Stimulated activated CD4-positive, alpha-beta T cell treated with anti-CD3 and anti-CD28 coated beads, Interleukin-15, amount 100 ng/mL, for 1 hour (primary cell): ENCODE data around the gene CHD9NB.
"Not testable (repeated sequence)": the region's sequence is repeated elsewhere in the genome, so short reads cannot be mapped to it uniquely, and the experiment has no call there.

Experiments
- DNase-seq, 2 donors: peaks; one replicate each; pipeline ENCODE4 v3.0.0-alpha.2; 2020; ENCODE audit warnings: low read depth in 1 of 2, low spot score in 1 of 2

Gene CHD9NB

DNA sequence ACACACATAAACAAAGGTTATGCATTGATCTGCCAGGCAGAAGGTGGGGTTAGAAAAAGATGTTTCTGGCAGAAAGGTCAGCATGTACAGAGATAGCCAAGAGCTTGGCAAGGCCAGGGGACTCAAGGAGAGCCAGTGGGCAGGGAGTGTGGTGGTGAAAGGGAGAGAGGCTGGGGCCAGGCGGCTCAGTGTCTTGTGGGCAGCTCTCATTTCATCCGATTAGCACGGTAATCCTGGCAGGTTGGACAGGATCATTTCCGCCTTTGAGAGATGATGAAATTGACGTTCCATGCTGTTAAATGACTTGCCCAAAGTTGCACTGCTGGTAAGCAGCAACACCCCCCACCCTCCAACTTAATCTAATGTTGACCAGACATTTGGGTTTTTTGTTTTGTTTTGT is 5.7 kb upstream of the CHD9NB start:
- DNase-seq = no peak

- no peak for DNase-seq
Measured at GRCh38 chr16:53057658-53058057, 5.0 kb upstream of the CHD9NB start.

DNA sequence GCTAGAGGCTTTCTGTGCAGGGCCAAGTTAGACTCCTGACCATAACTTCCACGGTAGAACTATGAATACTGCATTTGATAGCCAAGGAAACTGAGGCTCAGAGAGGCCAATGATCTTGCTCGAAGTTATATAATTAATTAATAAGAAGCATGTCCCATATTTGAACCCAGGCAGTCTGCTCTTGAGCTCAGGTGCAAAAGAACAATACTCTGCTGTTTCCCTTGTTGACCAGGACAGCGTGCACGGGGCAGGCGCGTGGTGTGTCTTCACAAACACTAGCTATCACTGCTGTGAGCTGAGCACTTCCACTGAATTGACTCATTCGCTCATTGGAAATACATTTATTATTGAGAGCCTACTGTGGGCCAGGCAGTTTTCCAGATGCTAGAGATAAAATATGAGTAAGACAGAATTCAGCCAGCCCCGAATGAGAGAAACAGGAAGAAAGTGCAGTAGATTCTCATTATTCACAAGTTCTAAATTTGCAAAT is 3.7 kb upstream of the CHD9NB start:
- no peak for DNase-seq

GRCh38 chr16:53055541-53056391 is 3.1 kb upstream of the CHD9NB start:
- DNase-seq = no peak

- DNase-seq = peak; percentile 48 to 62
Measured at GRCh38 chr16:53054670-53055485, 2.2 kb upstream of the CHD9NB start, which contains the start of gene CHD9. CHD9 (plus strand) TSS chr16:53054991; CDS start chr16:53156090, 101,099 bp downstream.

GRCh38 chr16:53053967-53054669 is 1.4 kb upstream of the CHD9NB start:
- no peak for DNase-seq

- DNase-seq = not testable (repeated sequence)
Measured at GRCh38 chr16:53051255-53051654, 1.4 kb downstream of the CHD9NB start.

GRCh38 chr16:53048139-53048915 is 4.4 kb downstream of the CHD9NB start:
- no peak for DNase-seq

DNA sequence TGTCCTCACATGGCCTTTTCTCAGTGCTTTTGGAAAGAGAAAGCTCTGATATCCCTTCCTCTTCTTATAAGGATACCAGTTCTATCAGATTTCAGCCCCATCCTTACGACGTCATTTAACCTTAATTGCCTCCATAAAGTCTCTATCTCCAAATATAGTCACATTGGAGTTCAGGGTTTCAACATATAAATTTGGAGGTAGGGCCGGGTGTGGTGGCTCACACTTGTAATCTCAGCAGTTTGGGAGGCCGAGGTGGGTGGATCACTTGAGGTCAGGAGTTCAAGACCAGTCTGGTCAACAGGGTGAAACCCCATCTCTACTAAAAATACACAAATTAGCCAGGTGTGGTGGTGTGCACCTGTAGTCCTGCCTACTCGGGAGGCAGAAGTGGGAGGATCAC is 5.2 kb downstream of the CHD9NB start:
- not testable (repeated sequence) for DNase-seq

DNA sequence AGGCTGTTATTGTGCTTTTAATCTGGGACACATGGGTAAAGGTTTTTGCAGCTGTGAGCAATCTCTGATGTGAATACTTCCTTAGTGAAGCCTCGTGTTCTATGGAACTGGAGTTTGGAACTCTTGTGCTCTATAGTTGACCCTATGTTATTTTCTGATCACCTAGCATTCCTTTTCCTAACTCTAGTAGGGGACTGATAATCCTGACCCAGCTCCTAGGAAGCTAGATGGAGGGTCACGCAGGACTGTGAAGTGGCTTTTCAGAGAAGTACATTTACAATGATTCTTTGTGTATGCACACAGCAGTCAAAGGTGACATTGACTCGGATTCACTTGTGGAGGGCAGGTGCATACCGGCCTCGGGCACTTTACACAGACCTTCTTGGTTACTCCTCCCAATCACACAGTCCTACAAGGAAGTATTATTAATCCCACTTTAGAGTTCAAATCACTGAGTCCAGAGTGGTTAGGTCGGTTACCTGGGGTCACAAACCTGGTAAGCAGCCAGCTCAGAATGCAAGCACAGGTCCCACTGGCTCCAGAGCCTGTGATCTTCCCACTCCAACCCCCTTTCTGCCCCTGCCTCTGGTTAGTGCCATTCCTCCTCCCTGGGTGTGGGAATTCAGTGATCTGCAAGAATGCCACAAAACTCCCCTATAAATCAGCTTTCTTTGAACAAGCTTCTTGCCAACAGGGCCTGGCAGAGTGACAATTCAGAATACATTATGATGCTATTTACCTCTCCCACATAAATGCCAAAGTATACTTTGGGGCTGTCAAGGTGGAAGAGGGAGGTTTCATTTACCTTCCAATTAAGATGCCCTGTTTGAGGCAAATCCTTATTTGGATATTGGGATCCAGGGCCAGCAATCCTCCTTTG is 7.1 kb downstream of the CHD9NB start:
- DNase-seq = no peak

DNA sequence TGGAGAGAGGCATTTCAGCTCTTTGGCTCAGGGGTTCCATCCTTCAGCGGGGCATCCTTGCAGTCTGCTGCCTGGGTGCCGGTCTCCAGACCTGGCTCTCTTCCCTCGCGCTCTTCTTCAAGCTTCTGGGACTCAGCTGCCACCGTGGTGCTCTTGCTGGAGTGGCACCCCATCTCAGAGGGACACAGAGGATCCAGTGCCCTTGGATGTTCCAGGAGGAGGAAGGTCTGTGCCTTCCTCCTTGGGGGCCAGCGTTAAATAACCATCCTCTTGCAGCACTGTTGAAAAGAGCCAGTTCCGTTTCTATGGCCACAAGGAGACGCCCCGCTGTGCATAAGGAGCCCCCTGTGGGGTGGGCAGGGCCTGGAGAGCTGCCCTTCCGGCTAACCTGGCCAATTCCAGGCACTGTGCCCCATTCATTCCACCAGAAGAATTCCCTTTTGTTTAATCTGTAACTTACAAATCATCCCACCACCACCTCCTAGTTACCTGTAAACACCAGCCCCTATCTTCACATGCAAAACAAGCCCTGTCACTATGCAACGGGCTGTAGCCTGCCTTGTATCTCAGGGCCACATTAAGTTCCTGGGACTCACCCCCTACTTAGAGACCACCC is 8.6 kb downstream of the CHD9NB start:
- no peak for DNase-seq

GRCh38 chr16:53043428-53043831 is 9.3 kb downstream of the CHD9NB start:
- no peak for DNase-seq

DNA sequence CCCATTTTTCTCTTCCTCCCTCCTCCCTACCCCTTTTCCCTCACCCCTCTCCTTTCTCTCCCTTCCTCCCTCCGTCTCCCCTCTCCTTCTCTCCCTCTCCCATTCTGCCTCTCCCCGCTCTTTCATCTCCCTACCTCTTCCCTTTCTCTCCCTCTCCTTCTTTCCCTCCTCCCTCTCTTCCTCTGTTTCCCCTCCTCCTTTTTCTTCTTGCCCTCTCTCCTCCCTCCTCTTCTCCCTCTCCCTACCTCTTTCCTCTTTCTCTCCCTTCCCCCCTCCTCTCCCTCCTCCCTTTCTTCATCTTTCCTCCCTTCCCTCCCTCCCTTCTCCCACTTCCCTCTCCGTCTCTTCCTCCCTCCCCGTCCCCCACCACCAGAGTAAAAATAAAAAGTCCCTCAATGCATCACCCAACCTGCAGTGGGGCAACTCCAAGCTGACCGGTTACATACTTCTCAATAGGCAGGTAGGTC is 10.4 kb downstream of the CHD9NB start:
- DNase-seq = no peak

GRCh38 chr16:53041320-53042051 is 11.2 kb downstream of the CHD9NB start:
- no peak for DNase-seq

GRCh38 chr16:53040788-53041187 is 11.9 kb downstream of the CHD9NB start:
- no peak for DNase-seq

- DNase-seq = not testable (repeated sequence)
Measured at GRCh38 chr16:53036711-53037110, 16.0 kb downstream of the CHD9NB start.

GRCh38 chr16:53036066-53036465 is 16.6 kb downstream of the CHD9NB start:
- no peak for DNase-seq

DNA sequence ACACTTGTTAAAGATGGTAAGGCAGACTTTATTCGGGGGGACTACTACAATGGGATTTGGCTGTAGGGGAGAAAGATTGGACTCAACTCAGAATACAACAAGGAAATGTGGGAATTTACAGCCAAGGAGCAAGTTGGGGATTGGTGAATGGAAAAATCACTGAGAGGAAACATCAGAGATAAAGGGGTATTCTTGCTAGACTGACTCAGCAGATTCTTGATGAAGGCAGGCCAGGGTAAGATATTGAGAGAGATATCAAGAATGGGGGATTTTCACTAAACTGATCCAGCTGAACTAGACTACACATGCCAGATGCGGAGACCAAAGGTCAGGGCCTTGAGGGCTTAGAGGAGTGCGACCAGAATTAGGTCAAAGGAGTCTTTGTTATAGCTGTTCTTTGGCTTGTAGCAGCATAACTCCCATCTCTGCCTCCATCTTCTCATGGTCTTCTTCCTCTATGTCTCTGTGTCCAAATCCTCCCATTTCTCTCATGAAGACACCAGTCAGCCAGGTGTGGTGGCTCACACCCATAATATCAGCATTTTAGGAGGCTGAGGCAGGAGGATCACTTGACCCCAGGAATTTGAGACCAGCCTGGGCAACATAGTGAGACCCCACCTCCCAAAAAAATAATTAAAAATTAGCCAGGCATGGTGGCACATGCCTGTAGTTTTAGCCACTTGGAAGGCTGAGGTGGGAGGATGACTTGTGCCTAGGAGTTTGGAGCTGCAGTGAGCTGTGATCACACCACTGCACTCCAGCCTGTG is 17.3 kb downstream of the CHD9NB start:
- DNase-seq = no peak
